A673 (cell line): ENCODE measurements around the gene VAV3.

Experiments used
- CTCF ChIP-seq: fragments of 300-800, 200-600 bp; sonication (generic); conservative IDR thresholded peaks from 2 replicates; pipeline ENCODE4 v1.5.1; 2017; ENCODE audit warnings: low read depth, mild to moderate bottlenecking, antibody characterized with exemption, low read length, moderate library complexity, mixed read lengths
- EZH2 ChIP-seq: fragments of 200-600 bp; sonication (generic); IDR thresholded peaks from 2 replicates; pipeline ENCODE4 v1.6.1; 2017; ENCODE audit warnings: borderline replicate concordance, low read depth, mild to moderate bottlenecking, mixed read lengths, antibody characterized with exemption, low read length; ENCODE audit not compliant: poor library complexity, severe bottlenecking

- TF ChIP-seq EZH2 = no peak
- TF ChIP-seq CTCF = no peak
These were observed 10.9 kb downstream of the VAV3 start for GRCh38 chr1:107954126-107954525.
